ENCODE data around the gene DDRGK1.

Gene DDRGK1

DNA sequence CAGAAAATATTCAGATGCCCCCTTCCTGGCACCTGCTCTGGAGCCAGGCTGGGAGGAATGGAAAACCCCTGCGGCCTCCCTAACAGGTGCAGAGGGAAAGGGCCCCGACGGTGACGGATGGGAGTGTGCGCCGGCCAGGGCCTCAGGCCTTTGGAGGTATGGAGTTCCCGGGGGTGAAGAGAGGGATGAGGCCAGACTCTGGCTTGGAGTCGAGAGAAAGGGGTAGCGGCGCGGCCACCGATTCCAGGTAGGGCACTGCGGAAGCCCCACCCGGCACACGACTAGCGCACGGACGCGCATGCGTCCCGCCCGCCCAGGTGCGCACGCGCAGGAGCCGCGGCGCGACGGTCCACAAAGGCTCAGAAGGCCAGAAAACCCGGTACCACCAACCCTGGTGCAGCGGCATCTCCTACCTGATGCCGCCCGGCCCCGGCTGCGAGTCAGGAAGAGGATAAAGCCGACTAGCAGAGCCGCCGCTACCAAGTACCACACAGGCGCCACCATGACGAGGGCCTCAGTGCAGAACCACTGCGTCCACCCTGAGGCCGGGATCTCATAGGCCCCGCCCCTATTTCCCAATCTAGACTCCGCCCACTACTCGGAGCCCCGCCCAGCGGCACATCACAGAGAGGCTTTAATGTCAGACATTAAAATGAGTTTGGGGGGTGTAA lies at the start of gene DDRGK1:
DDRGK1 (minus strand) TSS at position 559 of the 671 bp plus-strand sequence; CDS start at position 504, 55 bp downstream.
- peak; percentile 80 to 81 for DNase-seq (ENCODE audit: low read depth in 1 of 2, low spot score in 1 of 2)

- no peak for DNase-seq (ENCODE audit: low read depth in 1 of 2, low spot score in 1 of 2)
These were observed 47.3 kb upstream of the DDRGK1 start for GRCh38 chr20:3251806-3252205.

- no peak for DNase-seq (ENCODE audit: low read depth in 1 of 2, low spot score in 1 of 2)
These were observed 45.6 kb upstream of the DDRGK1 start for GRCh38 chr20:3250091-3250504.

DNA sequence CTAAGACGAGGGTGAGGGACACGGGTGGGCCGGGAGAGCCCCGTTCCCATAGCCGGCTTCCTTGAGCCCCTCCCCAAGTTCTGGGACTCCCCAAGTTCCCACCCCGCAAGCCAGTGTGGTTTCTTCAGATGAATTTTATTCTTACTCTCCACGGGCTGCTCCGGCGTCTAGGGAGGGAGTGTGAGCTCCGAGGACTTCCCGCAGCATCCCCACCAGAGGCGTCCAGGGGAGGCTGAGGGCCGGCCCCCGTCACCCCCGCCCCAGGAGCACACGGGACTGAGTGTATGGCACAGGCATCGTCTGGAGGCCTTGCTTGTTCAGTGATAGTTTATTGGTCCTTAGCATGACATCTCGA lies 44.5 kb upstream of the DDRGK1 start:
- DNase-seq (ENCODE audit: low read depth in 1 of 2, low spot score in 1 of 2), result no peak

DNA sequence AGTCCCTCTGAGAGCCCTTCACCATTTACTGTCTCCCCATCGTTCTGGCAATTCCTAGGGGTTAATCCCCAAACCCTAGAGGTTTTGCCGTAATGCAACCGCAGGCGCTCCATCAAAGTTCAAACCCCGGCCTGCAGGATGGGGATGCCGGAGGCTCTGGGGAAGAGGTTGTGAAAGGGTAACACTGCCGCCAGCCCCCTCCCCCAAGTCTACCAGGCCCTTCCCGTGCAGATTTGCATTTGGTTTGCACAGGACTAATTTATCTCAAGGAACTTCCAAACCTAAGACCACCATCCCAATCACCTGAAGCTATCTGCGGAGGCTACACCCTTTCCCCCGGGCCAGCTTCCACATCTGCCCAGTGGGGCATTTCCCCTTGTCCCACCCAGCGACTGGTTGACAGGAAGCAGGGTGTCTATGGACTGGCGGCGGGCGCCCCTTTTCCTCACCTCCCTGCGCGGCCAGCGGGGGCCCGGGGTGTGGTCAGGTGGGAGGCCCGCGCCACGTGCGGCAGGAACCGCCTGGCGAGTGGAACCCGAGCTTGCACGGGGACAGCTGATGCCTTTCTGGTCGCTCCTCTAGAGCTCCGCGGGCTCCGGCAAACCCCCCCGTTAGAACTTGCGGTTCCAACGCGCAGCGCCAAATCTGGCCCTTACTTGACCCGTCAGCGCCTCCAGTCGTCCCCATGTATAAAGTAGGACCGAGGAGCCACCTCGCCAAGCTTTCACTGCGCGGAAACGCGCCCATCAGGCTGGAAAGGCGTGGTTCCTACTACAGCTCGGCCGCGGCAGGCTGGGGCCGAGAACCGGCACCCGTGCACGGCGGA lies 43.9 kb upstream of the DDRGK1 start:
- DNase-seq (ENCODE audit: low read depth in 1 of 2, low spot score in 1 of 2), result no peak

- DNase-seq (ENCODE audit: low read depth in 1 of 2, low spot score in 1 of 2), result no peak
These were observed 43.2 kb upstream of the DDRGK1 start for GRCh38 chr20:3247638-3248037.

GRCh38 chr20:3246682-3247081 lies 42.2 kb upstream of the DDRGK1 start:
- no peak for DNase-seq (ENCODE audit: low read depth in 1 of 2, low spot score in 1 of 2)

- DNase-seq (ENCODE audit: low read depth in 1 of 2, low spot score in 1 of 2), result no peak
These were observed 41.2 kb upstream of the DDRGK1 start for GRCh38 chr20:3245711-3246110.

DNA sequence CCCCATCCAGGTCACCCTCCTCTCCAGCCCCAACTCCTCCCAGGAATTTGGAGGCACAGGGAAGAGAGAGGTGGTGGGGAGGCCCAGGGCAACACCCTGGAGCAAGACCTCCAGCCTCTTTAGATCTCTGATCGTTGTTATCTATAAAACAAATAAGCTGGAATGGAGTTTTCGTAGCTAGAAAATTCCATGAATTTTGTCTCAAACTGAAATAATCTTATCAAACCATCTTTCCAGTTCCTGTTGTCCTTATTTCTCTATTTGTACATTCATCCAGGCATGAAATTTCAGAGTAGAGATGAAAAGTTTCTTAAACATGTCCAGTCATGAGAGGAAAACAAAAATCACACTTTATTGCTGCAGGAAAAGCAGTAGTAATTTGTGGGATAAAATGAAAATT lies 40.7 kb upstream of the DDRGK1 start:
- no peak for DNase-seq (ENCODE audit: low read depth in 1 of 2, low spot score in 1 of 2)

DNA sequence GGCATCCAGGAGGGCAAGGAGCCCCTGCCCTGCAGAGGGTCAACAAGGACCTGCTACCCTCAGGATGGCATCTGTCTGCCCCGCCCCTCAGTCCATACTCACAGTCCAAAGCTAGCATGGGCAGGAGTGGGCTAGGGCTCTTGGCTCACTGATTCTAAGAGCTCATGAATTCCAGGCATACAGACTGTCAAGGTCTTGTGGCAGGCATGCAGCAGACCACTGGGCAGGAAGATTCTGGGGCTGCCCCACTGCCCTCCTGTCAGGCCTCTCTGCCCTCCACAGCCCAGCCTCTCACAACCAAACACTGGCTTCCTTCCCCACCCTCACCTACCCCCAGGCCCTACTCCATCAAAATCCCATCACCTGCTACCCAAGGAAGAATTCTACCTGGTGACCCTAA lies 40.1 kb upstream of the DDRGK1 start:
- no peak for DNase-seq (ENCODE audit: low read depth in 1 of 2, low spot score in 1 of 2)

DNA sequence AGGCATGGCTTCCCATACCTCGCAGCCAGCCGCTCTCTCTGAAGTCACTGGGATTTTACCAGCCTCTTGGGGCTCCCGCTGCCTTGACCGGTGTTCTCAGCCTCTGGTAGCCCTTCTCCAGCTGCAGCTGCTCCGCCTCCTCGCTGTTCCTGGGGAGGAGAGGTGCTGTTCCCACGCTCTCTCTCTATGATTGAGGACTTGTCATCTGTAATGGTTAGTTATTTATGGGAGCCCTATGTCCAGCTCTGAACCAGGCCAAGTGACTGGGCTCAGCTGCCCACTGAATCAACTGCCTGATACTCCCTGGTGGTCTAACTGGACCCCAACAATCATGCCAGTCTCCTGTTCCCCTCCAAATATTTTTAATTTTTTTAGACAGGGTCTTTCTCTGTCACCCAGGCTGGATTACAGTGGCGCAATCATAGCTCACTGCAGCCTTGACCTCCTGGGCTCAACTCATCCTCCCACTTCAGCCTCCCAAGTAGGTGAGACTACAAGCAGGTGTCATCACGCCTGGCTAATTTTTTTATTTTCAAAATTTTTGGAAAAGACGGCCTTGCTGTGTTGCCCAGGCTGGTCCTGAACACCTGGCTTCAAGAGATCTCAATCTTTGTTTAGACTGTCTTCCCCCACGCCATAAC lies 39.4 kb upstream of the DDRGK1 start:
- no peak for DNase-seq (ENCODE audit: low read depth in 1 of 2, low spot score in 1 of 2)

DNA sequence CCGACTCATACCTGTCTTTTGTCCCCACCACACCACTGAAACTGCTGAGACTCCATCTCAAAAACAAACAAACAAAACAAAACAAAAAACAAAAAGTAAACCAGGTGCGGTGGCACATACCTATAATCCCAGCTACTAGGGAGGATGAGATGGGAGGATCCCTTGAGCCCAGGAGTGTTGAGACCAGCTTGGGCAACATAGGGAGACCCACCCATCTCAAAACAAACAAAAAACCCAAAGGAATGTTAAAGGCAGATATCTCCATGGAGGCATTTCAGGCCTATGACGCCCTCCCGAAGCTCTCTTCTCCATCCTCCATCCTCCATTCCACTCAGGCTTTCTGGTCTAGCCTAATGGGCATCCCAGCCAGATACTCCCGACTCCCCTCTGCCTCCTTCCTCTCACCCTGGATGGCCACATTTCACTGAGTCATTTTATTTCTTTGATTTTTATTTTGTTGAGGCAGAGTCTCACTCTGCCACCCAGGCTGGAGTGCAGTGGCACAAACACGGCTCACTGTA lies 37.8 kb upstream of the DDRGK1 start:
- DNase-seq (ENCODE audit: low read depth in 1 of 2, low spot score in 1 of 2), result no peak

DNA sequence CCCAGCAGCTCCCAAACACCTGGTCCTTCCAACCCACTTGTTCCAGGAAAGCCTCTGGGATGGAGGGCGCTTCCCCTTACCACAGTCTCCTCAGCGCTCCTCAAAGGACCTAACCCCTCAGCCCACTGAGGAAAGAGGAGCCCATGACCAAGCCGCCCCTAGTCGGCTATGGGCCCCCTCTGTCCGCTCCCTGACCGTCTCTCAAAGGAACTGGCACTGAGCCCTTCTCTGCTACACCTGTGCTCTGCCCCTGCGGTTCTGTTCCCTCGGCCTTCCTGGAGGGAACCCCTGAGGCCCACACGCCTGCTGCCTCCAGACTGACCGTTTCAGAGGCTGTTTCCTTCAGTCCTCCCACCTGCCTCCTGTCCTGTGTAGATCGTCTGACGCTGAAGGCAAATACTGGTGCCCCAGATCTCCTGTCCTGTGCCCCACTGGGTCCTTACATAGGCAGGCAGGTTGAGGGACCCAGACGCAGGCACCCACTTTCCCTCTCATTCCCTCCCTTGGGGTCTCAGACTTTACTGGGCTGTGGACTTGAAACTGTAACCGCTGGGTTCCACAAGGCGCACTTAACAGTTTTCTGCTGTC lies 36.4 kb upstream of the DDRGK1 start:
- DNase-seq (ENCODE audit: low read depth in 1 of 2, low spot score in 1 of 2), result no peak

DNA sequence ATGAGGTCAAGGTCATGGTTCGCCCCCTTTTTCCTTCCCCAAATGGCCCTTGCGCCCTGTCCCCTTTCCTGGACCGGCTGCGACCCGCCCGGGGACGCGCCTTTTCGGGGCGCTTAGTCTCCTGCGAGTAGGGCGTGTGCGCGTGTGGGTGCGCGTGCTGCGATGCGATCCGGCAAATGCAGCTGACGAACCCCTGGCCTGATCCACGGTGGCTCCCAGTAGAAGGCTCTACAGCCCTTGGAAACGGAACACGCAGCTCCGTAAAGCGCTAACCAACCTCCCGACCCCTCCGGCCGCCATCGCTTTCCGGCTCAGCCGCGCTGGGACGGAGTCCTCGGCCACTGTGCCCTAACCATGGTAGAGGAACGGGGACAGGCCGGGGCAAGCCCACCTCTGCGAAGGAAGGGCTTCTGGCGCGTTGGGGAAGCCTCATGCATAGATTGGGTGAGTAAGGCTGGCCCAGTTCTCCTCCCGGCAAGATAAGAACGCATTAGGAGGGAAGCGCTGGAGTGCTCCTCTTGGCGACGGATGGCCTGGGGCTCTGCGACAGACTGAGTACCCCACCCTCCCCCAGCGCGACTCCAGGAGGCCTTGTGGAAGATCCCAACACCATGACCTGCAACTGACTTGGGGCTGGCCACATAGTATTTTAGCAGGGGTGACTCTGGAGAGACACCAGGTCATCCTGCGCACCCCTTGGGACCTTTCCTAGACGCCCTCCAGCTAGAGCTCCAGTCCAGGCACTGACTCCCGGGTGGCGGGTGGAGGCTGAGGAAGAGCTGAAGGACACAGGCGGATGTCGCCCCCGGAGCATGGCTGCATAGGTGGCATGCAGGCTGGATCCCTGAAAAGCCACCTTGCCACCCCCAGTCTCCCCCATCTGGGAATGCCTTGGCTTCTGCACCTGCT lies 35.6 kb upstream of the DDRGK1 start:
- no peak for DNase-seq (ENCODE audit: low read depth in 1 of 2, low spot score in 1 of 2)

GRCh38 chr20:3239026-3239866 lies 34.8 kb upstream of the DDRGK1 start, which contains the start of gene SLC4A11:
SLC4A11 (minus strand) TSS chr20:3239190; CDS start chr20:3239137, 53 bp downstream.
- DNase-seq (ENCODE audit: low read depth in 1 of 2, low spot score in 1 of 2), result no peak

DNA sequence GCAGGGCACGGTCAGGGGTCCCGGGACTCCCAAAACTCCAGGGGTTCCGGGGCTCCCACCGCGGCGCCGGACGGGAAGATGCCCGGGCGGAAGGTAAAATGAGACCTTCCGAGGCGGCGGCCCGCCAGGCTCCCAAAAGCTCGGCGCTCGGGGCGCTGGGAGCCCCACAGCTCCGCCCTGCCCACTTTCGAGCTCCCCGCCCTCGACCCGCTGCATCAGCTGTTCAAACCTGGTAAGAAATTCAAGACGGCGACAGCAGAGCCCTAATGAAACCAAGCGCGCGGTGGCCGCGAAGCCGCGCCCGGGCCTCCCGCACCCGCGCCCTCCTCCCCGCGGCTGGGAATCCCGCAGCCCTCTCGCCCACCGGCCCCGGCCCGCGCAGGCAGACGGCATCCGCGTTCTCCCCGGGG lies 34.1 kb upstream of the DDRGK1 start:
- DNase-seq (ENCODE audit: low read depth in 1 of 2, low spot score in 1 of 2), result peak in 1 of 2 donors; percentile 22

DNA sequence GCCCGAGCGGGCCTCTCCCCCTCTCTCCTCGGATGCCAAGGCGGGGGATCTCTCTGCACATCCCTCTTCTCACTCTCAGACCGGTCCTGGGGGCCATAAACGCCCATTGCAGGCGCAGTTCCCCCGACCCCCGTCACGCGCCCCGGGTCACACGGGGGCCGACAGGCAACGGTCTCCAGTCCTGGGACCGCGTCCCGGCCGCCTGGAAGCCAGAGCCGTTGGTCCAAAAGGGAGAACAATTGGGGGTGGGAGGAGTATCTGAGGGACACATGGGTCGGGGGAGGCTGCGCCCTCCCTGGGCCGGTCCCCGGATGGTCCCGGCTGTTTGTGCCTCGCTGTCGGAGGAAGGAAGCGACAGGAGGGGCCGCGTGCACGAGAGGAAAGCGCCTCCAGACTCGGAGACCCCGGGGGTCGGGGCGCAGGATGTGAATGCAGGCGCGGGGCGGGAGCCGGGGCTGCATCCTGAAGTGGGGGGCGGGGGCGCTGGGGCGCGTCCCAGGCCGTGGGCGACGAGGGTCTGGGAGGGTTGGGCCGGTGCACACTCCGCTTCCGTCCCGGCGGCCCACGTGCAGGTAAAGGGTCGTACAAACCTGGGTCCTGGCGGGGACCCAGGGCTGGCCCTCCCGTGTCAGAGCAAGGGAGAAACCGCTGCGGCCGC lies 33.6 kb upstream of the DDRGK1 start:
- DNase-seq (ENCODE audit: low read depth in 1 of 2, low spot score in 1 of 2), result no peak

- no peak for DNase-seq (ENCODE audit: low read depth in 1 of 2, low spot score in 1 of 2)
These were observed 32.8 kb upstream of the DDRGK1 start for GRCh38 chr20:3237011-3237957.
